ENCODE data around the gene ALDH1A2.

DNA sequence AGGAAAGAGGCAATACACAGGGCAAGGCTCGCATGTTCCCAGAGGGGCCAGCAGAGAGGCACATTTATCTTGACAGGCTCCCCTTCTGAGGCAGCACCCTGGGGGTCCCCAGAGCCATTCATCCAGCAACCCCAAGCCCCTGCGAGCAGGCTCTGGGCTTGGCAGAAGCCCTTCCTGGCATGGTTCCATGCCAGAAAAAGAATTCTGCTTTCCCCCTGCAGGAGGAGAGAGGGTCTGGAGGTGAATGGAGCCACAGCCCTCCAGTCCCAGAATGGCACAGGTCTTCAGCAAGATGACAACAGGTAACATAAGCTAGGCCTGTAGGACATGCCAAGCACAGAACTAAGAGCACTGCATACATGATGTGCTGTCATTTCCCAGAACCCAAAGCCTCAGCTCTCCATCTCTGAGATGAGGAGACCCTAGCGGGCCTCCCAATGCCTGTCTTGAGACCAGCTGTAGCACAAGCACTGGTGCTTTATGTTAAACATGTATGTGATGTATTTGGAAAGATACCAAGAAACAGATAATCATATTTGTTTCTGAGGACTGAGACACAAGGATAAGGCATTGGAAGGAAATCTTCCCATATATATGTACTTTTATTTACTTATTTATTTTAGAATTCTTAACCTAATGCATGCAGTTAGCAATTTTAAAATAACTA lies 121.6 kb downstream of the ALDH1A2 start:
- no peak for TF ChIP-seq SIN3A (IDR thresholded peaks at IDR 0.05; ENCODE audit: borderline replicate concordance, insufficient read depth, low read length)
- no peak for TF ChIP-seq FOXP2 (optimal IDR thresholded peaks at IDR 0.05; ENCODE audit: borderline replicate concordance, extremely low read depth, extremely low read length, insufficient read depth)
- no peak for TF ChIP-seq POLR2AphosphoS5 (IDR thresholded peaks at IDR 0.05; ENCODE audit: low read depth, low read length)
- TF ChIP-seq, protein P1, sequence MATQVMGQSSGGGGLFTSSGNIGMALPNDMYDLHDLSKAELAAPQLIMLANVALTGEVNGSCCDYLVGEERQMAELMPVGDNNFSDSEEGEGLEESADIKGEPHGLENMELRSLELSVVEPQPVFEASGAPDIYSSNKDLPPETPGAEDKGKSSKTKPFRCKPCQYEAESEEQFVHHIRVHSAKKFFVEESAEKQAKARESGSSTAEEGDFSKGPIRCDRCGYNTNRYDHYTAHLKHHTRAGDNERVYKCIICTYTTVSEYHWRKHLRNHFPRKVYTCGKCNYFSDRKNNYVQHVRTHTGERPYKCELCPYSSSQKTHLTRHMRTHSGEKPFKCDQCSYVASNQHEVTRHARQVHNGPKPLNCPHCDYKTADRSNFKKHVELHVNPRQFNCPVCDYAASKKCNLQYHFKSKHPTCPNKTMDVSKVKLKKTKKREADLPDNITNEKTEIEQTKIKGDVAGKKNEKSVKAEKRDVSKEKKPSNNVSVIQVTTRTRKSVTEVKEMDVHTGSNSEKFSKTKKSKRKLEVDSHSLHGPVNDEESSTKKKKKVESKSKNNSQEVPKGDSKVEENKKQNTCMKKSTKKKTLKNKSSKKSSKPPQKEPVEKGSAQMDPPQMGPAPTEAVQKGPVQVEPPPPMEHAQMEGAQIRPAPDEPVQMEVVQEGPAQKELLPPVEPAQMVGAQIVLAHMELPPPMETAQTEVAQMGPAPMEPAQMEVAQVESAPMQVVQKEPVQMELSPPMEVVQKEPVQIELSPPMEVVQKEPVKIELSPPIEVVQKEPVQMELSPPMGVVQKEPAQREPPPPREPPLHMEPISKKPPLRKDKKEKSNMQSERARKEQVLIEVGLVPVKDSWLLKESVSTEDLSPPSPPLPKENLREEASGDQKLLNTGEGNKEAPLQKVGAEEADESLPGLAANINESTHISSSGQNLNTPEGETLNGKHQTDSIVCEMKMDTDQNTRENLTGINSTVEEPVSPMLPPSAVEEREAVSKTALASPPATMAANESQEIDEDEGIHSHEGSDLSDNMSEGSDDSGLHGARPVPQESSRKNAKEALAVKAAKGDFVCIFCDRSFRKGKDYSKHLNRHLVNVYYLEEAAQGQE (IDR thresholded peaks at IDR 0.05; ENCODE audit: insufficient read depth in 1 of 2, low read depth in 2 of 2, low read length in 2 of 2) = no peak

Measured in PFSK-1 (cell line).